COLO668 (cell line): ENCODE data around the gene VPS37D.
"Not testable (repeated sequence)": the region's sequence is repeated elsewhere in the genome, so short reads cannot be mapped to it uniquely, and the experiment has no call there.

Experiments used
- DNase-seq: peaks from one replicate; lab custom pipeline; 2025; ENCODE audit not compliant: unreplicated experiment; lab: John Stamatoyannopoulos, UW

Gene VPS37D

GRCh38 chr7:73646785-73647724, 20.6 kb upstream of the VPS37D start:
- no peak for DNase-seq

- peak; percentile 33 for DNase-seq
These were observed 19.7 kb upstream of the VPS37D start for GRCh38 chr7:73647725-73648592.

GRCh38 chr7:73648593-73649332, 18.9 kb upstream of the VPS37D start:
- DNase-seq: no peak

- no peak for DNase-seq
These were observed 18.1 kb upstream of the VPS37D start for GRCh38 chr7:73649576-73649975.

GRCh38 chr7:73650524-73650923, 17.1 kb upstream of the VPS37D start:
- DNase-seq: no peak

- no peak for DNase-seq
These were observed 15.1 kb upstream of the VPS37D start for GRCh38 chr7:73652541-73652949.

GRCh38 chr7:73655309-73655708, 12.3 kb upstream of the VPS37D start:
- DNase-seq: not testable (repeated sequence)

- DNase-seq: no peak
These were observed 7.6 kb upstream of the VPS37D start for GRCh38 chr7:73659983-73660382.

- not testable (repeated sequence) for DNase-seq
These were observed 7.0 kb upstream of the VPS37D start for GRCh38 chr7:73660594-73660993.

- DNase-seq: no peak
These were observed 4.6 kb upstream of the VPS37D start for GRCh38 chr7:73663033-73663432.

GRCh38 chr7:73668103-73668885, 663 bp downstream of the VPS37D start:
- peak; percentile 11 for DNase-seq

GRCh38 chr7:73668886-73669230, 1.2 kb downstream of the VPS37D start:
- no peak for DNase-seq

GRCh38 chr7:73669288-73669701, 1.7 kb downstream of the VPS37D start:
- no peak for DNase-seq

GRCh38 chr7:73669858-73670385, 2.3 kb downstream of the VPS37D start:
- DNase-seq: no peak

- no peak for DNase-seq
These were observed 3.7 kb downstream of the VPS37D start for GRCh38 chr7:73671322-73671661.

- no peak for DNase-seq
These were observed 4.3 kb downstream of the VPS37D start for GRCh38 chr7:73671857-73672445.

- DNase-seq: no peak
These were observed 7.0 kb downstream of the VPS37D start for GRCh38 chr7:73674468-73675124.

- DNase-seq: not testable (repeated sequence)
These were observed 8.4 kb downstream of the VPS37D start for GRCh38 chr7:73676062-73676461.

- DNase-seq: no peak
These were observed 11.2 kb downstream of the VPS37D start for GRCh38 chr7:73678862-73679261.
